Left hindlimb (tissue), 1 donor: ENCODE measurements around the gene RAP1GAP2.
A peak's percentile ranks its signal among the peaks of the same experiment; 100 is the strongest.
"Not testable (repeated sequence)": the region's sequence is repeated elsewhere in the genome, so short reads cannot be mapped to it uniquely, and the experiment has no call there.

Experiments
- DNase-seq: peaks from one replicate; pipeline ENCODE4 v3.0.0-alpha.2; 2018

The RAP1GAP2 gene

GRCh38 chr17:2890778-2891177 is 94.5 kb downstream of the RAP1GAP2 start:
- not testable (repeated sequence) for DNase-seq

DNA sequence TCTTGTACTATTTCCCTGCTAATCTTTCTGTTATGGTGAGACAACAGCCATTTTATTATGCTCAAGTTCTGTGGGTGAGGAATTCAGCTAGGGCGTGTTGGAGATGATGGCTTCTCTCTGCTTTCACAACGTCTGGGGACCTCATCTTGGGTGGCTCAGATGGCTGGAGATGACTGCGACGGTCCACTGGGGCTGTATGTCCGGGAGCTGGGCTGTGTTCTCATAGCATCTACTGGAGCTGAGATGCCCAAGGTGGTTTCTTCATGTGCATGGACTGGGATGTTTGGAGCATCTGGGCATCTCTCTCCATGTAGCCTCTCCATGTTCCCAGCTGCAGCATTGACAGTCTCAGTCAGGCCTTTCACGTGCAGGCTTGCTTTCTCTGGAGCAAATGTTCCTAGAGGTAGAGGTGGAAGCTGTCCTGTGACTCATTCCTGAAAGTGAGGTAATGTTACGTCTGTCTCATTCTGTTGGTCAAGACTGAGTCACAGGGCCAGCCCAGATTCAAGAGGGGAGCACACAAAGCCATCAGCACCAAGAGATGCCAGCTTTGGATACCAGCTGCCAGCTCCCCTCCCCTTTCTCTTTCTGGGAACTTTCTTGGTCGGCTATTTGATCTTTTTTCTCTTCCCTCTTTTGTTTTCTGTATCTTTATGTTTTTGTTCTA is 96.2 kb downstream of the RAP1GAP2 start:
- DNase-seq = no peak

- no peak for DNase-seq
Observed at GRCh38 chr17:2893422-2893914, 97.2 kb downstream of the RAP1GAP2 start.

- no peak for DNase-seq
Observed at GRCh38 chr17:2894782-2895181, 98.5 kb downstream of the RAP1GAP2 start.

DNA sequence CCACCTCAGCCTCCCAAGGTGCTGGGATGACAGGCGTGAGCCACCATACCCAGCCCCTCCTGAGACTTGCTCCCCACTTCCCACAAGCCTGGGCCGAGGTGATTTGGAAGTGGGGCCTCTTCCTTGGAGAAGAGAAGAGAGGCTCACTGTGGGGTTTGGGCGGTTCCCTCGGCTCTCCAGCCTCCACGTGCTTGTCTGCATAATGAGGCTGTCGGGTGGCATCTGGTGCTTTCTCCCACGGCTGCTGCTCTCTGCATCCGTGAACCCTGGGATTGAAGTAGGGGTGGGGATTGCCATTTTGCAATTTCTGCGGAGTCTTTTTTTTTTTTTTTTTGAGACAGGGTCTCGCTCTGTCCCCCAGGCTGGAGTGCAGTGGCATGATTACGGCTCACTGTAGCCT is 101.4 kb downstream of the RAP1GAP2 start:
- DNase-seq = no peak

- no peak for DNase-seq
Observed at GRCh38 chr17:2898255-2898926, 102.2 kb downstream of the RAP1GAP2 start.

DNA sequence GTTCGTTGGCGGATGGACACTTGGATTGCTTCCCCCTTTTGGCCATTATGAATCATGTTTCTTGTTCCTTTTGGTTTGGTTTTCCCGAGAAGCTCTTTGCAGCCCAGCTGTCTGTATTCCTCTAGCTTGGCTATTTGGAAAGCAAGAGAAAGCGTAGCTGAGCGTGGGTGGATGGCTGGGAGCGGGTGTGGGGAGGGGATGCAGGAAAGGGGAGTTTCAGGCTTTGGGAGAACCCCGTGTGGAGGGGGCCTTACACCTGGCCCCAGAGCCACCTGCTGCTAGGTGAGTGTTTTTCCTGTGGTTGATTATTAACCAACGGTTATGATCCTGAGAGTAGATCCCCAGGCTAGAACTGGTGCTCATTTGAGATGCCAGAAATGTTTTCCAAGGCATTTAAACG is 103.7 kb downstream of the RAP1GAP2 start:
- DNase-seq = no peak

- DNase-seq = no peak
Observed at GRCh38 chr17:2900842-2901241, 104.6 kb downstream of the RAP1GAP2 start.

DNA sequence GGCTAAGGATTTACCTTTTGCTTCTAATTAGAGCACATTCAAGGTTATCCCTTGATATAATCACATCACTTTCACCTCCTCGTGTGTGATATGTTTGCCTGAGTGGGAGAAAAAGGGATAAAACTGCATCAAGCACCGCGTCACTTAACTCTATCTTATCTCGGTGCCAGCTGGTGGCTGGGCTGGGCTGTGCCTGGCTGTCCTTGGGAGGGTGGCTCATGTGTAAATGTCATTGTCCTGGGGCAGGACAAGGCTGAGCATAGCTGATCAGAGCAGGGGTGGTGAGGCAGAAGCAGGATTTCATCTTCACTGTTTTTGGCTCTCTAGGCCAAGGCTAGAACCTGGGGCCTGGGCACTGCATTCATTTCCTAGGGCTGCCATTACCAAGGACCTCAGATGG is 105.3 kb downstream of the RAP1GAP2 start:
- DNase-seq = no peak

- no peak for DNase-seq
Observed at GRCh38 chr17:2902546-2902945, 106.3 kb downstream of the RAP1GAP2 start.

- DNase-seq = no peak
Observed at GRCh38 chr17:2903193-2903974, 107.1 kb downstream of the RAP1GAP2 start.

- peak; percentile 66 for DNase-seq
Observed at GRCh38 chr17:2904135-2904534, 107.9 kb downstream of the RAP1GAP2 start.

GRCh38 chr17:2905269-2905668 is 109.0 kb downstream of the RAP1GAP2 start:
- DNase-seq = no peak

DNA sequence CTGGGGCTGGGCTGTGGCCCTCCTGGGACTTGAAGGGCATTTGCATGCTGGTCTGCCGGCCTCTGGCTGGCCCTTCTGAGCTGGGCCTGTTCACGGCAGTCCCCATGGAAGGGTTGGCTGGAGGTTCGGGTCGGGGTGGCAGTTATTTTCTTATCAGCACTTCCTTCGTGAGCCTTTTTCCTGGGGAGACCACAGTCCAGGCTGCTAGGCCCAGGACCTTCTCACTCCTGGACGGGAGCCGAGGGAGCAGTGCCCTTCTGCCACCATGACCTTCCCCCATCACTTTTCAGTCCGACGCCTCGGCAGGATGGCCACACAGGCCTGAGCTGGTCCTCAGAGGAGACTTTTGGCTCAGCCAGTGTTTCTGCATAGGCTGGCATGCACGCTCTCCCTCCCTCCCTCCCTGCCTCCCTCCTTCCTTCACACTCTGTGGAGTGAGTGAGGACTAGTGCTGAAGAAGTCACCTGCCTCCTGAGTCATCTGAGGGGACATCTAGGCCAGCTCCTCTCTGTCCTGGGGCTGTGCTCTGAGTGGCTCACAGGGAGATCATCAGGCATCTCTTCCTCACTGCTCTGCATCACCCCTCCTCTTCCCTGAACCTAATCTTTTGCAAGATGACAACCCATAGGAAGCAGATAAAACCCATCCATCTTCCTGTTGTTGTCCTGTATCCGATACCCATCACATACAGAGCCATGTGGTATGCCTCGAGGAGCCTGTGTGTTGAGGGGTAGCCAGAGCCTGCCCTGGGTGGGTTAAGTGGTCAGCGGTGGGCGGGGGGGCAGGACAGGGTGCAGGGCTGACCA is 109.7 kb downstream of the RAP1GAP2 start:
- no peak for DNase-seq

DNA sequence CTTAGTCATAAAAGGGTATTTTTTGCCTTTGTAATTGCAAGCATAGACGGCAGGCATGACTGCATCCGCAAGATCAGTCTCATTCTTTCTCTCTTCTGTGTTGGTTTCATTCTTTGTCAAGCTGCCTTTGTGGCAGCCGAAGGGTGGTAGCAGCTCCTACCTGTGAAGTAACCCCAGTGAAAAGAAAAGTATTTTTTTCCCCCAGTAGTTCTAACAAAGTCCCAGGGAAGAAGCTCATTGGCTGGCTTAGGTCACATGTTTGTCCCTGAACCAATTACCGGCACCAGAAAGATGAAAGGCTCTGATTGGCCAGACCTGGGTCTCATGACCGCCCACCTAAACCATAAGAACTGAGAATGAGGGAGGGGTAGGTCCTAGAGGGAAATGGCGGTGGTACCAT is 110.7 kb downstream of the RAP1GAP2 start:
- no peak for DNase-seq

- no peak for DNase-seq
Observed at GRCh38 chr17:2909175-2909845, 113.1 kb downstream of the RAP1GAP2 start.

DNA sequence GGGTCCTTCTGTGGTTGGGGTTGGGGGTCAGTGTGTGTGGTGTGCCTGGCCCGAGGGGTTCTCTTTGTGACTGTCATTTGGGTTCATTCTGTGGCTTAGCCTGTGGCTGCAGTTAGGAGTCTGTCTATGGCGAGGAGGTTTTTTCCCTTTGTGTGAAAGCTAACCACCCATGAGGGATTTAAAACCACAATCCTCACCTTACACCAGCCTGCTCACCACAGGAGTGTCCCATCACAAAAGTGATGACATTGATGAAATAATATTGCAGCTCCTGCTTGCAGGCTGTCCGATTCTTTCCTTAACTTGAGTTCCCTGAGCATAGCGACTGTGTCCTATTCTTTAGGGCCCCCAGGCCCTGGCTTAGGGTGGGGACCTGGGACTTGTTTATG is 113.6 kb downstream of the RAP1GAP2 start:
- no peak for DNase-seq

- no peak for DNase-seq
Observed at GRCh38 chr17:2911035-2911754, 115.0 kb downstream of the RAP1GAP2 start.

DNA sequence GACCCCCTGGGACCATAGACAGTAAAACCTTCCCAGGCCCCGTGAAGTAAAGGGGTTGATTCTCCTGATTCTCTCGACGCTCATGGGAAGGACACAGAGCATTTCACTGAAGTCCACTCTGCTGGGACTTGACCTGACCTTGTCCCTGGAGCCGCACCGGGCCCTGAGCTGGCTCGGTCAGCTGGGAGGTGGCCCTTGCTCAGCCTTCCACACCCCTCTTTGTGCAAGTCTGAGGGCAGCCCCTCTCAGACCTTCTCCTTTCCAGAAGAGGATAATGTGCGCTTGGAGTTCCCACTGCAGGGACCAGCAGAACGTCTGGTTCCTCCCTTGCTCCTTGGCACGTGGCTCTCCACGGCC is 115.5 kb downstream of the RAP1GAP2 start:
- no peak for DNase-seq

DNA sequence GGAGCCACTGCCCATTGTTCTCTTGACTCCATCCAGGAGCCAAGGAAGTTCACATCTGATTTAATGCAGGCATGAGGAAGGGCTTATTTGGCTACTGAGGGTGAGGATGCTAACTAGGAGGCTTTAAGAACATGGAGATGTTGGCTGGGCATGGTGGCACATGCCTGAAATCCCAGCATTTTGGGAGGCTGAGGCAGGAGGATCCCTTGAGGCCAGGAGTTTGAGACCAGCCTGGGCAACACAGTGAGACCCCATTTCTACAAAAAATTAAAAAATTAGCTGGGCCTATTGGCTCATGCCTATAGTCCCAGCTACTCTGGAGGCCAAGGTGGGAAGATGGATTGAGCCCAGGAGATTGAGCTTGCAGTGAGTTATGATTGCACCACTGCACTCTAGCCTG is 116.5 kb downstream of the RAP1GAP2 start:
- DNase-seq = no peak

DNA sequence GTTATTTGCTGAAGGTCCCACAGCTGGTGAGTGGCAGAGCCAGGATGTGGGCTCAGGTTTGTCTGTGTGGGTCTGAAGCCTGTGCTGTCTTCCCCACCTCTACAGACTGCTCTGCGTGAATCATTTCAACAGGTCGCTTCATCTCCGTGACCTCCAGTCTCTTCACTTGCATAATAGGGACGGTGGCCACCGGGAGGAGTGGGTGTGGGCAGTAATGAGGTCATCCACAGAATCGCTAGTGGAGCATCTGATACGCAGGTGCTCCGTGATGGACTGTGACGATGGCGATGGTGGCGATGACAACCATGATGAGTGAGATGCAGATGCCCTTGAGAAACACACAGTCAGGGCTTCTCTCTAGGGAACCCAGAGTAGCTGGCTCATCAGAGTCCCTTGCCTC is 120.2 kb downstream of the RAP1GAP2 start:
- DNase-seq = no peak

DNA sequence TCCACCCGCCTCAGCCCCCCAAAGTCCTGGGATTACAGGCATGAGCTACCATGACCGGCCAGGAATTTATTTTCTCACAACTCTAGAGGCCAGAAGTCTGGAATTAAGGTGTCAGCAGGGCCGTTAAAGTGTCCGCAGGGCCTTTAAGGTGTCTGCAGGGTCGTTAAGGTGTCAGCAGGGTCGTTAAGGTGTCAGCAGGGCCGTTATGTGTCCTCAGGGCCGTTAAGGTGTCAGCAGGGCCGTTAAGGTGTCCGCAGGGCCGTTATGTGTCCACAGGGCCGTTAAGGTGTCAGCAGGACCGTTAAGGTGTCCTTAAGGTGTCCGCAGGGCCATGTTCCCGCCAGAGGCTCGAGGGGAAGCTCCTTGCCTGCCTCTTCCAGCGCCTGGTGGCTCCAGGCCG is 125.2 kb downstream of the RAP1GAP2 start:
- DNase-seq = no peak
